Upper lobe of left lung (tissue), 6 donors: ENCODE data around the gene MFAP5. TPM values are rescaled to one million over a fixed set of nuclear protein-coding genes. Genes with fewer than 3 reads are reported as not detected.
"Not testable (repeated sequence)": the region's sequence is repeated elsewhere in the genome, so short reads cannot be mapped to it uniquely, and the experiment has no call there.

Experiments used
- ATAC-seq, 2 donors: fragments of 200-7000 bp; cut with Tn5 transposase; one replicate each; pipeline ENCODE4 v1.9.1; 2022; ENCODE audit warnings: mild to moderate bottlenecking in 2 of 2, moderate library complexity in 2 of 2; ENCODE audit not compliant: low FRiP score in 2 of 2
- DNase-seq, 2 donors: peaks; one replicate each; pipeline ENCODE4 v3.0.0-alpha.2; 2019 to 2020
- H3K27ac ChIP-seq, 4 donors: fragments of 200-600 bp; sonication (generic); one replicate each; pipeline ENCODE4 v1.5.1; 2016 to 2019
- H3K27me3 ChIP-seq, 4 donors: fragments of 200-600 bp; sonication (generic); one replicate each; pipeline ENCODE4 v1.5.1; 2017 to 2019
- H3K36me3 ChIP-seq, 4 donors: fragments of 200-600 bp; sonication (generic); one replicate each; pipeline ENCODE4 v1.5.1; 2016 to 2019
- H3K4me1 ChIP-seq, 4 donors: fragments of 200-600 bp; sonication (generic); one replicate each; pipeline ENCODE4 v1.5.1; 2018 to 2019
- H3K4me3 ChIP-seq, 4 donors: fragments of 200-600 bp; sonication (generic); one replicate each; pipeline ENCODE4 v1.5.1; 2017 to 2019; ENCODE audit warnings: mild to moderate bottlenecking in 2 of 4, moderate library complexity in 1 of 4
- H3K9me3 ChIP-seq, 4 donors: fragments of 200-600 bp; sonication (generic); one replicate each; pipeline ENCODE4 v1.5.1; 2018 to 2019
- EP300 ChIP-seq, 4 donors: sonication (generic); formaldehyde crosslinking; IDR thresholded peaks; one replicate each; pipeline ENCODE4 v1.5.1; 2017; ENCODE audit warnings: antibody characterized with exemption in 4 of 4, control low read depth in 2 of 4
- POLR2A ChIP-seq, 4 donors: fragments of 450-650 bp; IDR thresholded peaks; one replicate each; pipeline ENCODE4 v1.5.1; 2016 to 2017; ENCODE audit warnings: antibody characterized with exemption in 4 of 4, mild to moderate bottlenecking in 2 of 4
- POLR2AphosphoS5 ChIP-seq, 2 donors: sonication (generic); formaldehyde crosslinking; IDR thresholded peaks; one replicate each; pipeline ENCODE4 v1.5.1; 2017; ENCODE audit warnings: antibody characterized with exemption in 2 of 2
- WGBS, 2 donors: methylation state at CpG; one replicate each; pipeline ENCODE4 v1.1.5; 2017 to 2018; 5-methylcytosine and 5-hydroxymethylcytosine counted together
- total RNA-seq, 6 donors: library from RNA; depleted of rRNA in 4 of 6; stranded (reverse); fragments of >200 nt in 4 of 6; gene quantifications; one replicate each; pipeline versions ENCODE4 v1.1.0 to v1.2.1, GENCODE V29; 2016 to 2021
- TF ChIP-seq, protein P1 (sequence below), 6 experiments: fragments of 450-650 bp in 4 of 6; fragments of 200-600 bp in 2 of 6; sonication (generic) in 2 of 6; IDR thresholded peaks; one replicate each; pipeline ENCODE4 v1.5.1; 2016 to 2019; ENCODE audit warnings: antibody characterized with exemption in 6 of 6
- donor health status: DM: no; HTN: no; CAD: no; lungs with moderate emphysema.
- donor health status: DM: no; HTN: yes; CAD: no; lungs with severe emphysema.

Gene MFAP5
- total RNA-seq, 6 donors from 2014 or later, result 2.1 to 102 (median 8.5) TPM

GRCh38 chr12:8630131-8630530 is 32.5 kb downstream of the MFAP5 start:
- TF ChIP-seq POLR2A (IDR thresholded peaks at IDR 0.05), result no peak
- TF ChIP-seq POLR2AphosphoS5 (IDR thresholded peaks at IDR 0.05), result no peak
- TF ChIP-seq EP300 (IDR thresholded peaks at IDR 0.05), result no peak
- TF ChIP-seq, protein P1, sequence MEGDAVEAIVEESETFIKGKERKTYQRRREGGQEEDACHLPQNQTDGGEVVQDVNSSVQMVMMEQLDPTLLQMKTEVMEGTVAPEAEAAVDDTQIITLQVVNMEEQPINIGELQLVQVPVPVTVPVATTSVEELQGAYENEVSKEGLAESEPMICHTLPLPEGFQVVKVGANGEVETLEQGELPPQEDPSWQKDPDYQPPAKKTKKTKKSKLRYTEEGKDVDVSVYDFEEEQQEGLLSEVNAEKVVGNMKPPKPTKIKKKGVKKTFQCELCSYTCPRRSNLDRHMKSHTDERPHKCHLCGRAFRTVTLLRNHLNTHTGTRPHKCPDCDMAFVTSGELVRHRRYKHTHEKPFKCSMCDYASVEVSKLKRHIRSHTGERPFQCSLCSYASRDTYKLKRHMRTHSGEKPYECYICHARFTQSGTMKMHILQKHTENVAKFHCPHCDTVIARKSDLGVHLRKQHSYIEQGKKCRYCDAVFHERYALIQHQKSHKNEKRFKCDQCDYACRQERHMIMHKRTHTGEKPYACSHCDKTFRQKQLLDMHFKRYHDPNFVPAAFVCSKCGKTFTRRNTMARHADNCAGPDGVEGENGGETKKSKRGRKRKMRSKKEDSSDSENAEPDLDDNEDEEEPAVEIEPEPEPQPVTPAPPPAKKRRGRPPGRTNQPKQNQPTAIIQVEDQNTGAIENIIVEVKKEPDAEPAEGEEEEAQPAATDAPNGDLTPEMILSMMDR (IDR thresholded peaks at IDR 0.05), result no peak
- H3K27ac ChIP-seq, result no peak overlapping the region
- no peaks in the 10 kb centered on the region for H3K4me1 ChIP-seq
- 91 to 92% methylated on average over 4 of the region's 4 CpGs for WGBS, 2 donors
- H3K36me3 ChIP-seq, result no peaks in the 10 kb centered on the region
- H3K4me3 ChIP-seq, result no peak overlapping the region
- no peaks in the 10 kb centered on the region for H3K9me3 ChIP-seq
- ATAC-seq (no peak), DNase-seq (no peak)
- H3K27me3 ChIP-seq, result no peaks in the 10 kb centered on the region

DNA sequence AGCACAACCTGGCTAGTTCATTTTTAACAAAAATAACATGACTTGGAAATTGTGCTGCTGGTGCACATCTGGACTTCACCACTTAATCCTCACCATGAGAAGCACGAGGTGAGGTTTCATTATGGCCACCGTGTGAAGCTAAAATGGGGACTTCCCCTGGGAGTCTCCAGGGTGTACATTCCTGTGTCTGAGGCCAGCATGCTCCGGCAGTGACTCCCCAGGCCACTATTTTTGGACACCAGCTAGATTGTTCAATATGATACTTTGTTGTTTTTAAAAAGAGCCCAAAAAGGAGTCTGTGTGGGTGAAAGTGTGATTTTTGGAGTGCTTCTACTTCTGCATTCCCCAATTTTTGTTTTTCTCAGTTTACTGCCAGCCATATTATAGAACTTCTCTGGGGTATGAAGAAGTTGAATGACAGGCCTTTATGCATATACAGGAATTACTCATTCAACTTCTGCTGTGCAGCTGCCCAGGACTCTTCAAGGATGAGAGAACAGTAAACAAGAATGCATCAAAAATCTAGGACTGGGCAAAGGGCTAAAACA is 33.1 kb downstream of the MFAP5 start:
- ATAC-seq (peak in 1 of 2 donors; percentile 32), DNase-seq (no peak)
- TF ChIP-seq POLR2AphosphoS5 (IDR thresholded peaks at IDR 0.05) (no peak), EP300 (IDR thresholded peaks at IDR 0.05) (no peak), POLR2A (IDR thresholded peaks at IDR 0.05) (no peak)
- TF ChIP-seq, protein P1 (IDR thresholded peaks at IDR 0.05), result no peak
- H3K36me3 ChIP-seq, result no peaks in the 10 kb centered on the region
- no peak overlapping the region for H3K4me3 ChIP-seq
- no peaks in the 10 kb centered on the region for H3K9me3 ChIP-seq
- no peaks in the 10 kb centered on the region for H3K27me3 ChIP-seq
- H3K27ac ChIP-seq, result no peak overlapping the region
- no peaks in the 10 kb centered on the region for H3K4me1 ChIP-seq
- 38 to 49% methylated on average over 2 to 3 of the region's 3 CpGs for WGBS, 2 donors

DNA sequence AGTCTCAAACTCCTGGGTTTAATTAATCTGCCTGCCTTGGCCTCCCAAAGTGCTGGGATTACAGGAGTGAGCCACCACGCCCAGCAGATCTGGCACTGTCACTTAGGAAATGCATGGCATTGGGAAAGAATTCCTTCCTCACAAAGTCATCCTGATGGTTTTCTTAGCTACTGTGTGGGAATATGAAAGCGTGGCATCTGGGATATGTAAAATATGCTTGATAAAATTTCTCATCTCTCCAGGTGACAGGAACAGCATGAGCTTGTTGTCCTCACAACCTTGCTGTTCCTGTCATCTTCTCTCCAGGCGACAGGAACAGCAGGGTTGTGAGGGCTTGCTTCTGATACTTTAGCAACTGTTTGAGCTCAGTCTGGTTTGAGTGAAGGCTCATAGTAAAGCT is 33.9 kb downstream of the MFAP5 start:
- H3K27ac ChIP-seq, result no peak overlapping the region
- ATAC-seq (no peak), DNase-seq (no peak)
- no peak overlapping the region for H3K4me3 ChIP-seq
- H3K27me3 ChIP-seq, result no peaks in the 10 kb centered on the region
- no peaks in the 10 kb centered on the region for H3K9me3 ChIP-seq
- no peaks in the 10 kb centered on the region for H3K36me3 ChIP-seq
- H3K4me1 ChIP-seq, result no peaks in the 10 kb centered on the region
- WGBS, 2 donors, result 85% methylated on average over 3 of the region's 3 CpGs
- TF ChIP-seq, protein P1 (IDR thresholded peaks at IDR 0.05), result no peak
- TF ChIP-seq EP300 (IDR thresholded peaks at IDR 0.05), result no peak
- no peak for TF ChIP-seq POLR2A (IDR thresholded peaks at IDR 0.05)
- TF ChIP-seq POLR2AphosphoS5 (IDR thresholded peaks at IDR 0.05), result no peak

GRCh38 chr12:8624750-8625149 is 37.9 kb downstream of the MFAP5 start:
- H3K27ac ChIP-seq, H3K4me3 ChIP-seq, H3K4me1 ChIP-seq, ATAC-seq, H3K36me3 ChIP-seq, H3K27me3 ChIP-seq, H3K9me3 ChIP-seq: not testable (repeated sequence)
- WGBS, 2 donors, result 95 to 100% methylated on average over 2 to 10 of the region's 26 CpGs
- peak in 1 of 2 donors; percentile 56 for DNase-seq

DNA sequence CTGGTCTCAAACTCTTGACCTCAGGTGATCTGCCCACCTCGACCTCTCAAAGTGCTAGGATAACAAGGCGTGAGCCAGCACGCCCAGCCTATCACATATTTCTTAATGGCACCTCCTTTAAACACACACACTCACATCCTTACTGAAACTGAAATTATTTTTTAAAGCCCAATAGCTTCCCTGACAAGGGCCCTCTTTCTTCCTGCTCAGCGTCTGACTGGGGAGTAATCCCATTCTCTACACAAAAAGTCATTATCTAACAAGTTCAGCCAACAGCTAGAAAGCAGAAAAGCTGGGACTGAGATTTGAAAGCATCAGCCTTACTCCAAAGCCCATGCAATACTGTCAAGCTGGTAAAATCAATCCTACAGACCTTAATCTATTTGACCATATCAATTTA is 40.0 kb downstream of the MFAP5 start:
- H3K9me3 ChIP-seq, result no peaks in the 10 kb centered on the region
- no peaks in the 10 kb centered on the region for H3K27me3 ChIP-seq
- ATAC-seq (no peak), DNase-seq (no peak)
- H3K27ac ChIP-seq, result no peak overlapping the region
- TF ChIP-seq, protein P1 (IDR thresholded peaks at IDR 0.05), result no peak
- TF ChIP-seq POLR2AphosphoS5 (IDR thresholded peaks at IDR 0.05) (no peak), POLR2A (IDR thresholded peaks at IDR 0.05) (no peak), EP300 (IDR thresholded peaks at IDR 0.05) (no peak)
- H3K4me1 ChIP-seq, result peaks cover 0 to 10% (median 5%) of the 10 kb centered on the region in 4 donors
- H3K36me3 ChIP-seq, result no peaks in the 10 kb centered on the region
- WGBS, 2 donors, result 52 to 73% methylated on average over 4 of the region's 4 CpGs
- no peak overlapping the region for H3K4me3 ChIP-seq
